GM23338 (cell line): ENCODE data around the gene TEKT3. TPM values are rescaled to one million over a fixed set of nuclear protein-coding genes. Genes with fewer than 3 reads are reported as not detected.

ENCODE experiments used
- ATAC-seq: fragments of 200-7000 bp; cut with Tn5 transposase; 3 replicates; pipeline ENCODE4 v1.9.1; 2020
- DNase-seq: peaks from one replicate; pipeline ENCODE4 v3.0.0-alpha.2; 2015; ENCODE audit warnings: low spot score
- H2AFZ ChIP-seq: fragments of 200-600 bp; sonication (generic); 2 replicates; pipeline ENCODE4 v1.8.0; 2016; ENCODE audit warnings: antibody characterized with exemption, mild to moderate bottlenecking, moderate library complexity
- H3F3A ChIP-seq: fragments of 200-600 bp; sonication (generic); replicated peaks from 2 replicates; pipeline ENCODE4 v1.8.0; 2017; ENCODE audit warnings: antibody characterized with exemption, mixed run types, low read depth
- H3K27ac ChIP-seq: fragments of 200-600 bp; sonication (generic); 2 replicates; pipeline ENCODE4 v1.6.1; 2016; ENCODE audit warnings: low read depth
- H3K27me3 ChIP-seq: fragments of 200-600 bp; sonication (generic); 2 replicates; pipeline ENCODE4 v1.8.0; 2016; ENCODE audit warnings: mild to moderate bottlenecking, mixed run types, moderate library complexity; ENCODE audit not compliant: insufficient read depth
- H3K36me3 ChIP-seq: fragments of 200-600 bp; sonication (generic); 2 replicates; pipeline ENCODE4 v1.8.0; 2016; ENCODE audit warnings: mild to moderate bottlenecking; ENCODE audit not compliant: insufficient read depth
- H3K4me1 ChIP-seq: fragments of 200-600 bp; sonication (generic); 2 replicates; pipeline ENCODE4 v1.8.0; 2016; ENCODE audit warnings: mild to moderate bottlenecking, moderate library complexity; ENCODE audit not compliant: insufficient read depth
- H3K4me2 ChIP-seq: fragments of 200-600 bp; sonication (generic); 2 replicates; pipeline ENCODE4 v1.7.1; 2017; ENCODE audit warnings: mixed run types
- H3K4me3 ChIP-seq: fragments of 200-600 bp; sonication (generic); 2 replicates; pipeline ENCODE4 v1.6.1; 2016; ENCODE audit warnings: mixed run types
- H3K79me2 ChIP-seq: fragments of 200-600 bp; sonication (generic); replicated peaks from 2 replicates; pipeline ENCODE4 v1.8.0; 2017; ENCODE audit warnings: mild to moderate bottlenecking; ENCODE audit not compliant: insufficient read depth
- H3K9me2 ChIP-seq: fragments of 200-600 bp; sonication (generic); 2 replicates; pipeline ENCODE4 v1.8.0; 2017; ENCODE audit not compliant: insufficient read depth
- H4K20me1 ChIP-seq: fragments of 200-600 bp; sonication (generic); replicated peaks from 2 replicates; pipeline ENCODE4 v1.8.0; 2017; ENCODE audit warnings: mild to moderate bottlenecking; ENCODE audit not compliant: insufficient read depth
- H3K27ac Mint-ChIP-seq: 2 replicates; pipeline ENCODE4 v1.8.0; 2020; ENCODE audit warnings: inconsistent platforms, mild to moderate bottlenecking, moderate library complexity, mixed read lengths
- H3K27me3 Mint-ChIP-seq: 3 replicates; pipeline ENCODE4 v1.8.0; 2022; ENCODE audit warnings: low read depth, mild to moderate bottlenecking, moderate library complexity, mixed read lengths, inconsistent platforms; ENCODE audit not compliant: insufficient read depth, poor library complexity
- H3K36me3 Mint-ChIP-seq: 3 replicates; pipeline ENCODE4 v1.8.0; 2021; ENCODE audit warnings: low read depth, mild to moderate bottlenecking, inconsistent platforms, moderate library complexity, mixed read lengths
- H3K4me1 Mint-ChIP-seq: 3 replicates; pipeline ENCODE4 v1.8.0; 2020; ENCODE audit warnings: mild to moderate bottlenecking, inconsistent platforms, mixed read lengths
- H3K4me3 Mint-ChIP-seq: 3 replicates; pipeline ENCODE4 v1.8.0; 2021; ENCODE audit warnings: moderate library complexity, mild to moderate bottlenecking, inconsistent platforms, mixed read lengths
- H3K9me3 Mint-ChIP-seq: 3 replicates; pipeline ENCODE4 v1.8.0; 2020; ENCODE audit warnings: moderate library complexity, mild to moderate bottlenecking, inconsistent platforms, mixed read lengths
- CREB1 ChIP-seq: fragments of 250-450 bp; sonication (Bioruptor Pico); IDR thresholded peaks from 2 replicates; pipeline ENCODE4 v1.5.0; 2020; ENCODE audit warnings: low read depth, mild to moderate bottlenecking, moderate library complexity
- EZH2 ChIP-seq: fragments of 200-600 bp; sonication (generic); IDR thresholded peaks from one replicate; pipeline ENCODE4 v1.8.0; 2017; ENCODE audit warnings: antibody characterized with exemption, mild to moderate bottlenecking, low read depth; ENCODE audit not compliant: unreplicated experiment
- NANOG ChIP-seq: IDR thresholded peaks from 2 replicates; pipeline ENCODE4 v1.6.1; 2016; ENCODE audit warnings: antibody characterized with exemption, borderline replicate concordance
- polyA plus RNA-seq: library from polyadenylated mRNA; unstranded; fragments of >200 nt; fragmentation: Nextera tagmentation; extraction: Ambion mirVana; gene quantifications from 2 replicates; pipeline ENCODE4 v1.2.1, GENCODE V29; 2016
- total RNA-seq: library from RNA; depleted of rRNA; stranded (reverse); fragments of >200 nt; shearing (Covaris generic); gene quantifications from 2 replicates; pipeline ENCODE4 v1.2.3, GENCODE V29; 2014
- TF ChIP-seq, protein P1 (sequence below): fragments of 250-450 bp; sonication (Bioruptor Pico); IDR thresholded peaks from 2 replicates; pipeline ENCODE4 v1.5.0; 2020; ENCODE audit warnings: mild to moderate bottlenecking, moderate library complexity

The TEKT3 gene
- total and polyA plus RNA-seq, 2 experiments from 2014 or later, result 1.6 to 2.0 TPM

DNA sequence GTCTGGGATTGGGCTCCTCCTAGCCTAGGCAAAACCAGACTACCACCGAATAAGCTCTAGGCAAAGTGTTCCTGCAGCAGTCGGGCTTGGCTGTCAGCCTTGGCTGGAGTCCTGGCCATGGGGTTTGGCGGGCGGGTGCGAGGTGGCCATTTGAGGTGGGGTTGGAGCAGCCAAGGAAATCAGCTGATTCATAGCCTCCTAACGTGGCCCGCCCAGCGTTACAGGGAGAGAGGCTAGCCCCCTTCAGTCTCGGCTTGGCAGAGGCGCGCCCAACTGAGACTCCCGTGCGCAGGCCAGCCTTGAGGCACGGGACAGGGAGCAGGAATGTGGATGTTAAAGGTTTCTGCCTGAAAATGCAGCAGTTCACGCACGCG lies 78.2 kb downstream of the TEKT3 start:
- DNase-seq (peak; percentile 76), ATAC-seq (peak; percentile 27)
- no peaks in the 10 kb centered on the region for H4K20me1 ChIP-seq
- H3K36me3 Mint-ChIP-seq, result no peaks in the 10 kb centered on the region
- H3K4me1 Mint-ChIP-seq, result peaks cover 19% of the 10 kb centered on the region; the same call in 2 of the 3 replicates
- peak overlapping the region; percentile 86 for H3K4me3 Mint-ChIP-seq
- TF ChIP-seq NANOG (no peak), CREB1 (CRISPR knock-in tag) (no peak), EZH2 (peak; percentile 3)
- TF ChIP-seq, protein P1, sequence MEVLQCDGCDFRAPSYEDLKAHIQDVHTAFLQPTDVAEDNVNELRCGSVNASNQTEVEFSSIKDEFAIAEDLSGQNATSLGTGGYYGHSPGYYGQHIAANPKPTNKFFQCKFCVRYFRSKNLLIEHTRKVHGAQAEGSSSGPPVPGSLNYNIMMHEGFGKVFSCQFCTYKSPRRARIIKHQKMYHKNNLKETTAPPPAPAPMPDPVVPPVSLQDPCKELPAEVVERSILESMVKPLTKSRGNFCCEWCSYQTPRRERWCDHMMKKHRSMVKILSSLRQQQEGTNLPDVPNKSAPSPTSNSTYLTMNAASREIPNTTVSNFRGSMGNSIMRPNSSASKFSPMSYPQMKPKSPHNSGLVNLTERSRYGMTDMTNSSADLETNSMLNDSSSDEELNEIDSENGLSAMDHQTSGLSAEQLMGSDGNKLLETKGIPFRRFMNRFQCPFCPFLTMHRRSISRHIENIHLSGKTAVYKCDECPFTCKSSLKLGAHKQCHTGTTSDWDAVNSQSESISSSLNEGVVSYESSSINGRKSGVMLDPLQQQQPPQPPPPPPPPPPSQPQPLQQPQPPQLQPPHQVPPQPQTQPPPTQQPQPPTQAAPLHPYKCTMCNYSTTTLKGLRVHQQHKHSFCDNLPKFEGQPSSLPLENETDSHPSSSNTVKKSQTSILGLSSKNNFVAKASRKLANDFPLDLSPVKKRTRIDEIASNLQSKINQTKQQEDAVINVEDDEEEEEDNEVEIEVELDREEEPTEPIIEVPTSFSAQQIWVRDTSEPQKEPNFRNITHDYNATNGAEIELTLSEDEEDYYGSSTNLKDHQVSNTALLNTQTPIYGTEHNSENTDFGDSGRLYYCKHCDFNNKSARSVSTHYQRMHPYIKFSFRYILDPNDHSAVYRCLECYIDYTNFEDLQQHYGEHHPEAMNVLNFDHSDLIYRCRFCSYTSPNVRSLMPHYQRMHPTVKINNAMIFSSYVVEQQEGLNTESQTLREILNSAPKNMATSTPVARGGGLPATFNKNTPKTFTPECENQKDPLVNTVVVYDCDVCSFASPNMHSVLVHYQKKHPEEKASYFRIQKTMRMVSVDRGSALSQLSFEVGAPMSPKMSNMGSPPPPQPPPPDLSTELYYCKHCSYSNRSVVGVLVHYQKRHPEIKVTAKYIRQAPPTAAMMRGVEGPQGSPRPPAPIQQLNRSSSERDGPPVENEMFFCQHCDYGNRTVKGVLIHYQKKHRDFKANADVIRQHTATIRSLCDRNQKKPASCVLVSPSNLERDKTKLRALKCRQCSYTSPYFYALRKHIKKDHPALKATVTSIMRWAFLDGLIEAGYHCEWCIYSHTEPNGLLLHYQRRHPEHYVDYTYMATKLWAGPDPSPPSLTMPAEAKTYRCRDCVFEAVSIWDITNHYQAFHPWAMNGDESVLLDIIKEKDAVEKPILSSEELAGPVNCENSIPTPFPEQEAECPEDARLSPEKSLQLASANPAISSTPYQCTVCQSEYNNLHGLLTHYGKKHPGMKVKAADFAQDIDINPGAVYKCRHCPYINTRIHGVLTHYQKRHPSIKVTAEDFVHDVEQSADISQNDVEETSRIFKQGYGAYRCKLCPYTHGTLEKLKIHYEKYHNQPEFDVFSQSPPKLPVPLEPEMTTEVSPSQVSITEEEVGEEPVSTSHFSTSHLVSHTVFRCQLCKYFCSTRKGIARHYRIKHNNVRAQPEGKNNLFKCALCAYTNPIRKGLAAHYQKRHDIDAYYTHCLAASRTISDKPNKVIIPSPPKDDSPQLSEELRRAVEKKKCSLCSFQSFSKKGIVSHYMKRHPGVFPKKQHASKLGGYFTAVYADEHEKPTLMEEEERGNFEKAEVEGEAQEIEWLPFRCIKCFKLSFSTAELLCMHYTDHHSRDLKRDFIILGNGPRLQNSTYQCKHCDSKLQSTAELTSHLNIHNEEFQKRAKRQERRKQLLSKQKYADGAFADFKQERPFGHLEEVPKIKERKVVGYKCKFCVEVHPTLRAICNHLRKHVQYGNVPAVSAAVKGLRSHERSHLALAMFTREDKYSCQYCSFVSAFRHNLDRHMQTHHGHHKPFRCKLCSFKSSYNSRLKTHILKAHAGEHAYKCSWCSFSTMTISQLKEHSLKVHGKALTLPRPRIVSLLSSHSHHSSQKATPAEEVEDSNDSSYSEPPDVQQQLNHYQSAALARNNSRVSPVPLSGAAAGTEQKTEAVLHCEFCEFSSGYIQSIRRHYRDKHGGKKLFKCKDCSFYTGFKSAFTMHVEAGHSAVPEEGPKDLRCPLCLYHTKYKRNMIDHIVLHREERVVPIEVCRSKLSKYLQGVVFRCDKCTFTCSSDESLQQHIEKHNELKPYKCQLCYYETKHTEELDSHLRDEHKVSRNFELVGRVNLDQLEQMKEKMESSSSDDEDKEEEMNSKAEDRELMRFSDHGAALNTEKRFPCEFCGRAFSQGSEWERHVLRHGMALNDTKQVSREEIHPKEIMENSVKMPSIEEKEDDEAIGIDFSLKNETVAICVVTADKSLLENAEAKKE (CRISPR knock-in tag), result no peak
- peaks cover 73% of the 10 kb centered on the region for H3K27me3 Mint-ChIP-seq
- no peaks in the 10 kb centered on the region for H3K9me3 Mint-ChIP-seq
- peaks cover 77% of the 10 kb centered on the region for H3K27me3 ChIP-seq
- peak overlapping the region; percentile 99 for H2AFZ ChIP-seq
- no peaks in the 10 kb centered on the region for H3K36me3 ChIP-seq
- peak overlapping the region; percentile 80 for H3K4me2 ChIP-seq
- peaks cover 16% of the 10 kb centered on the region; the same call in 1 of the 2 replicates for H3K4me1 ChIP-seq
- H3K27ac ChIP-seq, result no peak overlapping the region
- H3K9me2 ChIP-seq, result no peaks in the 10 kb centered on the region
- H3K79me2 ChIP-seq, result no peaks in the 10 kb centered on the region
- H3F3A ChIP-seq, result peaks cover 8% of the 10 kb centered on the region; the same call in 1 of the 2 replicates
- H3K27ac Mint-ChIP-seq, result no peak overlapping the region
- H3K4me3 ChIP-seq, result peak overlapping the region; percentile 76
